Measurements from ENCODE around the gene KLK12.

- TF ChIP-seq EZH2 (IDR thresholded peaks at IDR 0.05; ENCODE audit: borderline replicate concordance, insufficient read depth, low read depth, low read length, poor library complexity, severe bottlenecking) (no peak), CTCF (IDR thresholded peaks at IDR 0.05) (no peak)
Observed at GRCh38 chr19:51012661-51013190, 22.1 kb downstream of the KLK12 start.
